Measurements from ENCODE around the gene DUS1L. TPM values are rescaled to one million over a fixed set of nuclear protein-coding genes. Genes with fewer than 3 reads are reported as not detected.
A peak's percentile ranks its signal among the peaks of the same experiment; 100 is the strongest.

DUS1L gene
- total RNA-seq, 1 donor from 2014 or later, result 64.6 TPM

DNA sequence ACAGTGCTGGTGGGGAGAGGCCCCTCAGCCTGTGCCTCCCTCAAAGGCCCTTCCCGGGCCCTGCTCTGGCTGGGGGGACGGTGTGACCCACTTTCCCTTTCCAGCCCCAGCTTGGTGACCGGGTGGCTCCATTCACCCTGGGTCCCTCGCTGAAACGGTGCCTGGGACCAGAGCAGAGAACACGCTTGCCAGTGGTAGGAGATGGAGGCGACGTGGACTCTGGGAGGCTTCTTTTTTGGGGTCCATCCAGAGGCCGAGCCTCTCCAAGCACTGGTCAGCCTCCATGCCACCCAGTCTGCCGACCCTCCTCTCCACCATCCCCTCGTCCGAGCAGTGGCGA is 50.7 kb downstream of the DUS1L start:
- intact Hi-C loops (cut with micrococcal nuclease), result no loop called here
- Histone ChIP-seq H3K27me3 (ENCODE audit: low read depth) (no peaks in the 10 kb centered on the region), H3K9me3 (replicated peaks) (no peaks in the 10 kb centered on the region), H3K27ac (replicated peaks) (no peak overlapping the region), H3K36me3 (no peaks in the 10 kb centered on the region), H3K4me3 (no peak overlapping the region), H3K4me1 (peaks cover 30% of the 10 kb centered on the region)
- TF ChIP-seq, protein P1, sequence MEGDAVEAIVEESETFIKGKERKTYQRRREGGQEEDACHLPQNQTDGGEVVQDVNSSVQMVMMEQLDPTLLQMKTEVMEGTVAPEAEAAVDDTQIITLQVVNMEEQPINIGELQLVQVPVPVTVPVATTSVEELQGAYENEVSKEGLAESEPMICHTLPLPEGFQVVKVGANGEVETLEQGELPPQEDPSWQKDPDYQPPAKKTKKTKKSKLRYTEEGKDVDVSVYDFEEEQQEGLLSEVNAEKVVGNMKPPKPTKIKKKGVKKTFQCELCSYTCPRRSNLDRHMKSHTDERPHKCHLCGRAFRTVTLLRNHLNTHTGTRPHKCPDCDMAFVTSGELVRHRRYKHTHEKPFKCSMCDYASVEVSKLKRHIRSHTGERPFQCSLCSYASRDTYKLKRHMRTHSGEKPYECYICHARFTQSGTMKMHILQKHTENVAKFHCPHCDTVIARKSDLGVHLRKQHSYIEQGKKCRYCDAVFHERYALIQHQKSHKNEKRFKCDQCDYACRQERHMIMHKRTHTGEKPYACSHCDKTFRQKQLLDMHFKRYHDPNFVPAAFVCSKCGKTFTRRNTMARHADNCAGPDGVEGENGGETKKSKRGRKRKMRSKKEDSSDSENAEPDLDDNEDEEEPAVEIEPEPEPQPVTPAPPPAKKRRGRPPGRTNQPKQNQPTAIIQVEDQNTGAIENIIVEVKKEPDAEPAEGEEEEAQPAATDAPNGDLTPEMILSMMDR (IDR thresholded peaks at IDR 0.05; ENCODE audit: borderline replicate concordance), result no peak
- no peak for DNase-seq

DNA sequence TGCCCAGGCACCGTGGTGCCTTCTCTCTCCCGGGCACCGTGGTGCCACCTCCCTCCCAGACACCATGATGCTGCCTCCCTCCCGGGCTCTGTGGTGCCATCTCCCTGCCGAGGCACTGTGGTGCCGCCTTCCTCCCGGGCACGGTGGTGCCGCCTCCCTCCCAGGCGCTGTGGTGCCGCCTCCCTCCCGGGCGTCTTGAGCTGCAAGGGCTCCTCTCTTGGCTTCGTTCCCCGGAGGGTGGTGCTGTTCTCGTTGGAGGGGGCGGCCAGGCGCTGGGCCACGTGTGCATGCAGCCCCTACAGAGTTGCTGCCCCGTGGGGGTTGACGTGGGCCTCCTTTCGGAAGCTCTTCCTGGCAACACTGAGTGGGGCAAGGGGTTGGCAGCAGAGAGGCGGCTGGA is 51.2 kb downstream of the DUS1L start:
- Histone ChIP-seq H3K27ac (replicated peaks) (peak overlapping the region; percentile 96), H3K27me3 (ENCODE audit: low read depth) (no peaks in the 10 kb centered on the region), H3K9me3 (replicated peaks) (no peaks in the 10 kb centered on the region), H3K4me3 (no peak overlapping the region), H3K4me1 (peaks cover 31% of the 10 kb centered on the region), H3K36me3 (no peaks in the 10 kb centered on the region)
- DNase-seq, result no peak
- TF ChIP-seq, protein P1 (IDR thresholded peaks at IDR 0.05; ENCODE audit: borderline replicate concordance), result no peak
- intact Hi-C loops (cut with micrococcal nuclease), result no loop called here

DNA sequence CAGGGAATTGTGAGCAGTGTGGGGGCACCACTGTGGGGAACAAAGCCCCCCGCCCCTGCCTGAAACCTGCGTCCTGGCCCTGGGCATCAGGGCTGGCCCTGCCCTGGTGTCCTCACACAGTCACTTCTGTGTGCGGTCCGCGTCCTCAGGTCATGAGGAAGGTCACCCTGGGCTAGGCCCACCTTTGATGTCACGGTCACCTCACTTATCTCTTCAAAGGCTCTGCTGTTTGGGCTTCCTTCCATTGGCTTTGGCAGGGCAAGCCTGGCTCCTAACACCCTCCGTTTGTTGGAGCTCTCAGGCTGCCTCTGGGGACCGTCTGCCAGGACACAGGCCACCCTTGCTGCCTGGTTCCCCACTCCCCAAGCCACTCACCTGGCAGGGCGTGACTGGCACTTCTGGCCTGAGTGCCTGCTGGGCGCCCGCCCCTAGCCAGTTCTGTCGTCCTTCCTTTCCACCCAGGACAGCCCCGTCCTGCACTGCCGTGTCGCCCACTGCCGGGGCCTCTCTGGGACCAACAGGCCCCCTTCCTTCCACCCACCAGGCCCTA is 51.8 kb downstream of the DUS1L start:
- intact Hi-C loops (cut with micrococcal nuclease), result no loop called here
- DNase-seq, result peak; percentile 56
- Histone ChIP-seq H3K9me3 (replicated peaks) (no peaks in the 10 kb centered on the region), H3K4me3 (peak overlapping the region; percentile 33), H3K36me3 (no peaks in the 10 kb centered on the region), H3K4me1 (peaks cover 37% of the 10 kb centered on the region), H3K27me3 (ENCODE audit: low read depth) (no peaks in the 10 kb centered on the region), H3K27ac (replicated peaks) (peak overlapping the region; percentile 96)
- TF ChIP-seq, protein P1 (IDR thresholded peaks at IDR 0.05; ENCODE audit: borderline replicate concordance), result no peak

DNA sequence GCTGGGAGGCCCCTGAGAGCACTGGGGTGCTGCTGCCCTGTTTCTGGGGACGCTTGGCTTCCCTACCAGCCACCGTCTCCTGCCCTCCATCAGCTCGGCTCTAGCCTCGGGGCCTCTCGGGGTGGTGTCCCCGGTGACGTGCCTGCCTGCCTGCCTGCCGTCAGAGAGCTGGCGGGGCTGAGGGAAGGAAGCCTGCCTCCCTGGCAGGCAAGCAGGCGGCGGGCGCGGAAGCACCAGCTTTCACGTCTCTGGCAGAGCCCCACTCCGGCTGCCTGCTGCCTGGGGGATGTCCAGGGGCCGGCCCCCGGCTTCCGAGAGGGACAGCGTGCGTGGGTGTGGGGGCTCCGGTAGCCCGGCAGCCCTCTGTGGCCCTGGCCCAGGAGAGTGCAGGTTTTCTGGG is 52.3 kb downstream of the DUS1L start:
- TF ChIP-seq, protein P1 (IDR thresholded peaks at IDR 0.05; ENCODE audit: borderline replicate concordance), result no peak
- Histone ChIP-seq H3K4me3 (peak overlapping the region; percentile 33), H3K27ac (replicated peaks) (peak overlapping the region; percentile 96), H3K4me1 (peaks cover 42% of the 10 kb centered on the region), H3K27me3 (ENCODE audit: low read depth) (no peaks in the 10 kb centered on the region), H3K9me3 (replicated peaks) (no peaks in the 10 kb centered on the region), H3K36me3 (no peaks in the 10 kb centered on the region)
- intact Hi-C loops (cut with micrococcal nuclease), result no loop called here
- peak; percentile 48 for DNase-seq

DNA sequence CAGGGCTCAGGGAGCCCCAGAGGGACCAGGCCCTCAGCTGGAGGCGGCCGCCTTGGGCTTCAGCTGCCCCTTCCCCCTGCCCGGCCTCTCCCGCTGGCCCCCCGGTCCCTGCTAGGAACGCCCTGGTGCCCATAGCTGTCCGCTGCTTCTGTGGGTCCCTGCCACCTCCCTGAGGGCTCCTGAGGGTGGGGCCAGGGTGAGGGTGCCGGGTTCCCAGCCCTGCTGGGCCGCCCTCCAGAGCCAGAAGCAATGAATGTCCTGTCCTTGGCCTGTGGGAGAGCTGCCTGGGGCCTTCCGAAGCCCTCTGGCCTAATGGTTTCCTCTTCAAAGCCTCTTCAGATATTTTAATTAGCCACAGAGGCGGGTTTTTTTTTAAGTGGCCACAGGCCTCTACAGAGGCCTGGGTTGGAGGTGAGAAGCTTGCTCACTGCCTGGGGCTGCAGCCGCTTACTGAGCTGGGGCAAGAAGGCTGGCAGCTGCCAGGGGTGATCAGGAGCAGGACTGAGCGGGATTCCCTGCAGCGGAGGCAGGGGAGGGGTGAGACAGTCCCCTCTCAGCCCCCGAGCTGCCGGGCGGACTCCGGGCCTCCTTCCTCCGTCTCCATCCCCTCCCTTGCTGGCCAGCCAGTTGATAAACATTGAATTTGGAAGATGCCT is 52.8 kb downstream of the DUS1L start:
- H3K4me3 ChIP-seq, result peak overlapping the region; percentile 33

More for the DNA sequence above, 52.8 kb downstream of the DUS1L start:
- Histone ChIP-seq H3K27ac (replicated peaks) (peak overlapping the region; percentile 96), H3K4me1 (peaks cover 48% of the 10 kb centered on the region), H3K27me3 (ENCODE audit: low read depth) (no peaks in the 10 kb centered on the region), H3K36me3 (no peaks in the 10 kb centered on the region), H3K9me3 (replicated peaks) (no peaks in the 10 kb centered on the region)
- DNase-seq, result no peak
- TF ChIP-seq, protein P1 (IDR thresholded peaks at IDR 0.05; ENCODE audit: borderline replicate concordance), result no peak
- intact Hi-C loops (cut with micrococcal nuclease), result no loop called here
